OCI-LY7 (cell line): Measurements from ENCODE around the gene OR2L8. TPM values are rescaled to one million over a fixed set of nuclear protein-coding genes. Genes with fewer than 3 reads are reported as not detected.

Experiments used
- Bru-seq: library from RNA; stranded (reverse); fragments of 400-500 nt; gene quantifications from one replicate; lab custom pipeline; 2021; lab: Mats Ljungman, UMichigan
- BruChase-seq, 2 experiments: library from RNA; stranded (reverse); fragments of 400-500 nt; gene quantifications; one replicate each; lab custom pipeline; 2021; lab: Mats Ljungman, UMichigan
- BruUV-seq: library from RNA; stranded (reverse); fragments of 400-500 nt; replicated peaks from 2 replicates; lab custom pipeline; 2021; lab: Mats Ljungman, UMichigan
- CTCF ChIA-PET: fragments of 300-600 bp; sonication (Branson Sonifier 250); formaldehyde crosslinking; loops from one replicate; lab custom pipeline; 2022; ENCODE audit warnings: antibody characterized with exemption; ENCODE audit not compliant: unreplicated experiment; lab: Charles Lee
- POLR2A ChIA-PET: fragments of 300-600 bp; sonication (Branson Sonifier 250); formaldehyde crosslinking; loops from one replicate; lab custom pipeline; 2022; ENCODE audit warnings: antibody characterized with exemption; lab: Charles Lee
- DNase-seq: peaks from one replicate; pipeline ENCODE4 v3.0.0-alpha.2; 2015; ENCODE audit warnings: low spot score
- H2AFZ ChIP-seq: fragments of 200-600 bp; sonication (generic), shearing (Covaris generic); 2 replicates; pipeline ENCODE4 v1.6.1; 2014; ENCODE audit warnings: mild to moderate bottlenecking, antibody characterized with exemption, low read length, moderate library complexity
- H3K27ac ChIP-seq: fragments of 200-600 bp; sonication (generic); 2 replicates; pipeline ENCODE4 v1.5.1; 2014; ENCODE audit warnings: mixed run types, low read depth, mild to moderate bottlenecking, moderate library complexity, low read length, inconsistent platforms; ENCODE audit not compliant: poor library complexity, severe bottlenecking
- H3K36me3 ChIP-seq: fragments of 200-600 bp; sonication (generic); 2 replicates; pipeline ENCODE4 v1.6.1; 2014; ENCODE audit warnings: mild to moderate bottlenecking, antibody characterized with exemption, low read length, moderate library complexity, mixed read lengths; ENCODE audit not compliant: insufficient read depth
- H3K4me1 ChIP-seq: fragments of 200-600 bp; sonication (generic); 2 replicates; pipeline ENCODE4 v1.5.1; 2014; ENCODE audit warnings: mild to moderate bottlenecking, low read length; ENCODE audit not compliant: insufficient read depth, poor library complexity, severe bottlenecking
- H3K4me2 ChIP-seq: fragments of 200-600 bp; sonication (generic); 2 replicates; pipeline ENCODE4 v1.6.1; 2014; ENCODE audit warnings: mild to moderate bottlenecking, low read length
- H3K4me3 ChIP-seq: fragments of 200-600 bp; sonication (generic); 2 replicates; pipeline ENCODE4 v1.5.1; 2014; ENCODE audit warnings: mild to moderate bottlenecking, low read depth, low read length; ENCODE audit not compliant: poor library complexity, severe bottlenecking
- H3K79me2 ChIP-seq: fragments of 200-600 bp; sonication (generic); 2 replicates; pipeline ENCODE4 v1.6.1; 2016; ENCODE audit warnings: low read depth, mild to moderate bottlenecking, low read length, moderate library complexity, mixed read lengths; ENCODE audit not compliant: insufficient read depth
- H3K9me2 ChIP-seq: fragments of 200-600 bp; sonication (generic); 2 replicates; pipeline ENCODE4 v1.6.1; 2016; ENCODE audit warnings: mild to moderate bottlenecking, low read length, mixed read lengths; ENCODE audit not compliant: insufficient read depth
- H3K9me3 ChIP-seq: fragments of 200-600 bp; sonication (generic); 2 replicates; pipeline ENCODE4 v1.6.1; 2014; ENCODE audit warnings: mild to moderate bottlenecking, mixed run types, low read length, mixed read lengths
- H4K20me1 ChIP-seq: fragments of 200-600 bp; sonication (generic); 2 replicates; pipeline ENCODE4 v1.6.1; 2014; ENCODE audit warnings: mild to moderate bottlenecking, antibody characterized with exemption, low read length, moderate library complexity, mixed read lengths; ENCODE audit not compliant: insufficient read depth
- EZH2phosphoT487 ChIP-seq: fragments of 200-600 bp; sonication (generic); IDR thresholded peaks from 2 replicates; pipeline ENCODE4 v1.6.1; 2018; ENCODE audit warnings: low read depth, borderline replicate concordance, mild to moderate bottlenecking, mixed run types, antibody characterized with exemption, low read length, moderate library complexity, mixed read lengths
- intact Hi-C: fragments of 100-400 bp; cut with micrococcal nuclease; formaldehyde crosslinking; loops from one replicate; pipeline ENCODE4 v1.10.0; 2022; ENCODE audit not compliant: unreplicated experiment
- long read RNA-seq: library from polyadenylated mRNA; stranded (forward); transcript quantifications from one replicate; pipeline ENCODE4 v2.0.0, GENCODE V29; 2022
- total RNA-seq, 2 experiments: library from RNA; depleted of rRNA in 1 of 2; stranded (reverse); fragments of >200 nt in 1 of 2; shearing (Covaris generic) in 1 of 2; gene quantifications; 2 replicates each; pipeline ENCODE4 v1.2.3, GENCODE V29; 2014 to 2022
- TF ChIP-seq, protein P1 (sequence below): fragments of 200-600 bp; sonication (generic); conservative IDR thresholded peaks from 2 replicates; pipeline ENCODE4 v1.5.1; 2014; ENCODE audit warnings: mild to moderate bottlenecking, antibody characterized with exemption, low read length, moderate library complexity, mixed read lengths

OR2L8 gene, protein sequence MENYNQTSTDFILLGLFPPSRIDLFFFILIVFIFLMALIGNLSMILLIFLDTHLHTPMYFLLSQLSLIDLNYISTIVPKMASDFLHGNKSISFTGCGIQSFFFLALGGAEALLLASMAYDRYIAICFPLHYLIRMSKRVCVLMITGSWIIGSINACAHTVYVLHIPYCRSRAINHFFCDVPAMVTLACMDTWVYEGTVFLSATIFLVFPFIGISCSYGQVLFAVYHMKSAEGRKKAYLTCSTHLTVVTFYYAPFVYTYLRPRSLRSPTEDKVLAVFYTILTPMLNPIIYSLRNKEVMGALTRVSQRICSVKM
- not detected in 2 replicates for total RNA-seq (2014; rRNA removed; shearing (Covaris generic))
- total RNA-seq (2022), result not detected in 2 replicates
- not detected for Bru-seq, nascent RNA
- percentile 39 among the genes with signal in this experiment for BruChase-seq, experiment 1, labeled RNA remaining after a 6-hour chase
- percentile 42 among the genes with signal in this experiment for BruChase-seq, experiment 2, labeled RNA remaining after a 2-hour chase
- long read RNA-seq, result 0 reads

GRCh38 chr1:247948558-247948957 lies at the start of gene OR2L8:
Gene OR2L8, plus strand, starts transcription at chr1:247948858. Its CDS starts 0 bp downstream, at chr1:247948858.
- no TSS peak for BruUV-seq
- H3K4me2 ChIP-seq, result no peak within 1 kb of the TSS
- CTCF ChIA-PET, result no interaction called here
- no peaks in the 10 kb centered on the region for H3K36me3 ChIP-seq
- no peaks in the 10 kb centered on the region for H3K9me3 ChIP-seq
- no peak within 1 kb of the TSS for H3K27ac ChIP-seq
- H3K4me1 ChIP-seq, result no peaks in the 10 kb centered on the region
- POLR2A ChIA-PET, result no interaction called here
- H3K79me2 ChIP-seq, result no peaks in the 10 kb centered on the region
- no peak within 1 kb of the TSS for H3K4me3 ChIP-seq
- H4K20me1 ChIP-seq, result no peaks in the 10 kb centered on the region
- H3K9me2 ChIP-seq, result no peaks in the 10 kb centered on the region
- no peak for DNase-seq
- no peak within 1 kb of the TSS for H2AFZ ChIP-seq
- intact Hi-C loops, result no loop called here
- TF ChIP-seq, protein P1, sequence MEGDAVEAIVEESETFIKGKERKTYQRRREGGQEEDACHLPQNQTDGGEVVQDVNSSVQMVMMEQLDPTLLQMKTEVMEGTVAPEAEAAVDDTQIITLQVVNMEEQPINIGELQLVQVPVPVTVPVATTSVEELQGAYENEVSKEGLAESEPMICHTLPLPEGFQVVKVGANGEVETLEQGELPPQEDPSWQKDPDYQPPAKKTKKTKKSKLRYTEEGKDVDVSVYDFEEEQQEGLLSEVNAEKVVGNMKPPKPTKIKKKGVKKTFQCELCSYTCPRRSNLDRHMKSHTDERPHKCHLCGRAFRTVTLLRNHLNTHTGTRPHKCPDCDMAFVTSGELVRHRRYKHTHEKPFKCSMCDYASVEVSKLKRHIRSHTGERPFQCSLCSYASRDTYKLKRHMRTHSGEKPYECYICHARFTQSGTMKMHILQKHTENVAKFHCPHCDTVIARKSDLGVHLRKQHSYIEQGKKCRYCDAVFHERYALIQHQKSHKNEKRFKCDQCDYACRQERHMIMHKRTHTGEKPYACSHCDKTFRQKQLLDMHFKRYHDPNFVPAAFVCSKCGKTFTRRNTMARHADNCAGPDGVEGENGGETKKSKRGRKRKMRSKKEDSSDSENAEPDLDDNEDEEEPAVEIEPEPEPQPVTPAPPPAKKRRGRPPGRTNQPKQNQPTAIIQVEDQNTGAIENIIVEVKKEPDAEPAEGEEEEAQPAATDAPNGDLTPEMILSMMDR, result no peak
- no peak for TF ChIP-seq EZH2phosphoT487

- Histone ChIP-seq H2AFZ (no peak overlapping the region), H3K4me1 (no peaks in the 10 kb centered on the region), H3K27ac (no peak overlapping the region), H3K4me2 (no peak overlapping the region), H3K79me2 (no peaks in the 10 kb centered on the region), H4K20me1 (no peaks in the 10 kb centered on the region), H3K4me3 (no peak overlapping the region), H3K36me3 (no peaks in the 10 kb centered on the region), H3K9me3 (no peaks in the 10 kb centered on the region), H3K9me2 (no peaks in the 10 kb centered on the region)
- TF ChIP-seq EZH2phosphoT487, result no peak
- TF ChIP-seq, protein P1, result no peak
- CTCF ChIA-PET, result no interaction called here
- intact Hi-C loops, result no loop called here
- POLR2A ChIA-PET, result no interaction called here
- no TSS peak for BruUV-seq
- no peak for DNase-seq
These were observed 44.5 kb upstream of the OR2L8 start for GRCh38 chr1:247904122-247904521.

- no peaks in the 10 kb centered on the region for H4K20me1 ChIP-seq
- H3K4me3 ChIP-seq, result no peak overlapping the region
- no peaks in the 10 kb centered on the region for H3K4me1 ChIP-seq
- ChIA-PET POLR2A (no interaction called here), CTCF (no interaction called here)
- DNase-seq, result no peak
- no peaks in the 10 kb centered on the region for H3K36me3 ChIP-seq
- BruUV-seq, result no TSS peak
- no peak overlapping the region for H2AFZ ChIP-seq
- no peaks in the 10 kb centered on the region for H3K79me2 ChIP-seq
- H3K4me2 ChIP-seq, result no peak overlapping the region
- TF ChIP-seq, protein P1, result no peak
- TF ChIP-seq EZH2phosphoT487, result no peak
- H3K9me3 ChIP-seq, result no peaks in the 10 kb centered on the region
- intact Hi-C loops, result no loop called here
- H3K27ac ChIP-seq, result no peak overlapping the region
- H3K9me2 ChIP-seq, result no peaks in the 10 kb centered on the region
These were observed 43.5 kb upstream of the OR2L8 start for GRCh38 chr1:247905181-247905580.
